VCaP (cell line): ENCODE data around the gene C22orf31.

Source experiments
- H3K27ac ChIP-seq: fragments of 450-650 bp; 2 replicates; pipeline ENCODE4 v1.5.1; 2017
- TF ChIP-seq, protein P1 (sequence below): fragments of 450-650 bp; conservative IDR thresholded peaks from 2 replicates; pipeline ENCODE4 v1.5.1; 2017; ENCODE audit warnings: mild to moderate bottlenecking, moderate library complexity

Gene C22orf31

DNA sequence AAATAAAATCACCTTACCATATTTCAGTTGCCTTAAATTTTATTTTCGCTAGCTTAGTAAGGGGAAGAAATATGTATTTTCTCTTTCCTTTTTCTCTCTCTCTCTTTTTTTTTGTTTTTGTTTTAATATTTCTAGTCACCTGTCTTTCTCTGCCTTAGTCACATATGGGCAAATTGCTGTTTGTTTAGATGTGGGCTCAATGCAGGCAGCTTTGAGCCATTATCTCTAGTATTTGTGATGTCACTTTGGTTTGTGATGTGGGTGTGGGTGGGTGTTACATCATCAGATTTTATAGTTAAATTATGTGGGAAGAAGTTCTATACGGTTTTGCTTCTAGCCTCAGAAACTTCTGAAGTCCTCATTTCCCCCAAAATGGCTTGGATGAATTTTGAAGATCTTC is at the start of gene C22orf31:
Gene C22orf31 (minus strand): TSS at position 59 of the 400 bp plus-strand sequence. CDS start 39 bp downstream, at position 20.
- no peak within 1 kb of the TSS for H3K27ac ChIP-seq
- TF ChIP-seq, protein P1, sequence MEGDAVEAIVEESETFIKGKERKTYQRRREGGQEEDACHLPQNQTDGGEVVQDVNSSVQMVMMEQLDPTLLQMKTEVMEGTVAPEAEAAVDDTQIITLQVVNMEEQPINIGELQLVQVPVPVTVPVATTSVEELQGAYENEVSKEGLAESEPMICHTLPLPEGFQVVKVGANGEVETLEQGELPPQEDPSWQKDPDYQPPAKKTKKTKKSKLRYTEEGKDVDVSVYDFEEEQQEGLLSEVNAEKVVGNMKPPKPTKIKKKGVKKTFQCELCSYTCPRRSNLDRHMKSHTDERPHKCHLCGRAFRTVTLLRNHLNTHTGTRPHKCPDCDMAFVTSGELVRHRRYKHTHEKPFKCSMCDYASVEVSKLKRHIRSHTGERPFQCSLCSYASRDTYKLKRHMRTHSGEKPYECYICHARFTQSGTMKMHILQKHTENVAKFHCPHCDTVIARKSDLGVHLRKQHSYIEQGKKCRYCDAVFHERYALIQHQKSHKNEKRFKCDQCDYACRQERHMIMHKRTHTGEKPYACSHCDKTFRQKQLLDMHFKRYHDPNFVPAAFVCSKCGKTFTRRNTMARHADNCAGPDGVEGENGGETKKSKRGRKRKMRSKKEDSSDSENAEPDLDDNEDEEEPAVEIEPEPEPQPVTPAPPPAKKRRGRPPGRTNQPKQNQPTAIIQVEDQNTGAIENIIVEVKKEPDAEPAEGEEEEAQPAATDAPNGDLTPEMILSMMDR = no peak

DNA sequence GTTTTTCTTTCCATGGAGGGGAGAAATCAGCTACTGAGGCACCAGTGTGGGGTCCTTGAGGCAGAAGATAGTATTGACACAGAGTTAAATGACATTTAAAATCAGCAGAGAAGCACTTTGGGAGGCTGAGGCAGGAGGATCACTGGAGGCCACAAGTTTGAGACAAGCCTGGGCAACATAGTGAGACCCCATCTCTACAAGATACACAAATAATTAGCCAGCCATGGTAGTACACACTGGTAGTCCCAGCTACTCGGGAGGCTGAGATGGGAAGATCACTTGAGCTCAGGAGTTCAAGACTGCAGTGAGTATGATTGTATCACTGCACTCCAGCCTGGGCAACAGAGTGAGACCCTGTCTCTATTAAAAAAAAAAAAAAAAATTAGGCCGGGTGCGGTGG is 49.3 kb upstream of the C22orf31 start:
- TF ChIP-seq, protein P1 = no peak

DNA sequence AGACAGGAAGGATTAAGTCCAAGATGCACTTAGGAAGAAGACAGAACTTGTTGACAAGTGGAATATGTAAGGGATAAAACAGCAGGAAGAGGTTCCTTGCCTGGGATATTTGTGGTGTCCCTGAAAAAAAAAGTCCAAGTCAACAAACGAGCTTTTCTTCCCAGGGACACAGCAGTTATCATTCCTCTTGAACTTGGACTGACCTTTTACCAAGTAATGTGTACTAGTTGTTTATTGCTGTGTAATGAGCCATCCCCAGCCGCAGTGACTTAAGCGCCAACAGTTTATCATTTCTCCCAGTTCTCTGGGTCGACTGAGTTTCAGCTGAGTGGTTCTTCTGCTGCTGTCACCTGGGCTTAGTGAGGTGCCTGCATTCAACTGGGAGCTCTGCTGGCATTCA is 48.2 kb upstream of the C22orf31 start:
- TF ChIP-seq, protein P1 = no peak

More for the DNA sequence above, 49.3 kb upstream of the C22orf31 start:
- H3K27ac ChIP-seq = no peak overlapping the region

DNA sequence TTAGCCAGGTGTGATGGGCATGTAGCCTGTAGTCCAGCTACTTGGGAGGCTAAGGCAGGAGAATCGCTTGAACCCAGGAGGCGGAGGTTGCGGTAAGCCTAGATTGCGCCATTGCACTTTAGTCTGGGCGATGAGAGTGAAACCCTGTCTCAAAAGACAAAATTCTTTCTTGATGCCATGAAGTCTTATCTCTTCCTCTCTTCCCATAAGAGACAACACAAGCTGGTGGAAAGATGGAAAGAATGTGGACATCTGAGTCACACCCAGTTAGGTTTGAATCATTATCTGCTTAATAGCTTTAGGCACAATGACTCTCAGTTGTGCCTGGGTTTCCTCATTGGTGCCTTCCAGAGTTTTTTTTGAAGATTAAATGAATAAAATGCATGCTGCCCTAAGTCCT is 46.5 kb upstream of the C22orf31 start:
- TF ChIP-seq, protein P1 = no peak

More for the DNA sequence above, 48.2 kb upstream of the C22orf31 start:
- H3K27ac ChIP-seq = no peak overlapping the region

DNA sequence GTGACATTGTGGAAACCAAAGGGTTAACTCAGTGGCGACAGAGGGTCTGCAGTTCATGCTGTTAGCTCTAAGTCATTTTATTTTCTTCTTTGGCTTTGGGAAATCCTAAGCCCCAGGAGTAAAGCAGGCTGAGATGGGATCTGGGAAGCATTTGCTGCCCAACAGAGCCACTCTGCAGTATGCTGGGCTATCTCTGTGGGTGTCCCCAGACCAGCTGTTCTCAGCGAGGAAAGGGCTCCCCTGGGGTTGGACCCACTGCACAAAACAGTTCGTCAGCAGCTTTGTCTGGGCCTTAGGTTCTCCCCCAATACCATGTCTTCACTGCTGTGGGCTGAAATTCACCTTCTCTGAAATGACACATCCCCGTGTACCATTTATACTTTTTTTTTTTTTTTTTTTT is 45.2 kb upstream of the C22orf31 start:
- no peak overlapping the region for H3K27ac ChIP-seq
- TF ChIP-seq, protein P1 = no peak

More for the DNA sequence above, 46.5 kb upstream of the C22orf31 start:
- no peak overlapping the region for H3K27ac ChIP-seq

DNA sequence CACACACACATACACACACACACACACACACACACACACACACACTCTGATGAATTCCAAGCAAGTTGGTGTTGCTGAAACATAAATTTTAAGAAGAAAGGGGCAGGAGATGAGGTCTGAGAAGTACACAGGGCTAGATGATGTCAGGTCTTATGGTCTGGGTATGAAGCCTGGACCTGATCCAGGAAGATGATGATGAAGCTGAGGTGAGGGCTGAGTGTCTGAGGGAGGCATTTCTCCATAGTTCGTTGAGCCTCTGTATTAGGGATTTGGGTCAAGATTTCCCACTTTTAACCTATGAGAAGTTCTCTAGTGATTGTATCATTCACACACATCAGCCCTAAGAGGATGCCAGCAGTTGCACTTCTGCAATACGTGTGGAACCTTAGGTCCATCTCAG is 43.8 kb upstream of the C22orf31 start:
- H3K27ac ChIP-seq = no peak overlapping the region
- TF ChIP-seq, protein P1 = no peak

DNA sequence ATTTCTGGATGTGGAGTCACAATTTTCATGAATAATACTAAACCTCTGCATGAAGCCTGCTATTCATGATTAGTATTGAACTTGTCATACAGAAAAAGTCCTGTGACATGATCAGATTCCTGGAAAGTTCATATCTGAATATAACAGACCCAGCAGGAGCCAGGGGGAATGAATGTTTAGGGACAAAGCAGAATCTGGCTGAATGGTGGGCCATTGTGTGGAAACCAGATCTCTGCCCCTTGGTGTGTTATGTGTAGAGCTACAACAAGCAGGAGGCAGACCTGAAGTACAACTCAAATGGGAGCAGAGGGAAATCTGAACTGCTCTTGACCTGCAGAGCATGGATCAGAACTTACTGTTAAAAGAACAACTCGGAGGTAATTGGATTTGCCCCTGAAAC is 41.5 kb upstream of the C22orf31 start:
- no peak overlapping the region for H3K27ac ChIP-seq

More for the DNA sequence above, 41.5 kb upstream of the C22orf31 start:
- TF ChIP-seq, protein P1 = no peak
